GM19238 (cell line): Measurements from ENCODE around the gene GRK6.
"Not testable (repeated sequence)": the region's sequence is repeated elsewhere in the genome, so short reads cannot be mapped to it uniquely, and the experiment has no call there.

Experiments used
- DNase-seq: peaks from one replicate; pipeline ENCODE4 v3.0.0; 2011; ENCODE audit warnings: low spot score; ENCODE audit not compliant: insufficient read length

Gene GRK6

GRCh38 chr5:177484902-177485549 lies 58.5 kb downstream of the GRK6 start:
- DNase-seq, result no peak

GRCh38 chr5:177485753-177486152 lies 59.3 kb downstream of the GRK6 start:
- DNase-seq, result not testable (repeated sequence)

GRCh38 chr5:177486256-177486655 lies 59.8 kb downstream of the GRK6 start:
- DNase-seq, result no peak

GRCh38 chr5:177487144-177487543 lies 60.7 kb downstream of the GRK6 start:
- DNase-seq, result no peak

GRCh38 chr5:177487975-177488374 lies 61.5 kb downstream of the GRK6 start:
- no peak for DNase-seq

GRCh38 chr5:177489119-177489716 lies 62.7 kb downstream of the GRK6 start:
- no peak for DNase-seq

GRCh38 chr5:177490311-177490991 lies 64.0 kb downstream of the GRK6 start:
- DNase-seq, result no peak

GRCh38 chr5:177490992-177491391 lies 64.5 kb downstream of the GRK6 start:
- DNase-seq, result no peak

- no peak for DNase-seq
Observed at GRCh38 chr5:177491429-177491945, 65.0 kb downstream of the GRK6 start.

- DNase-seq, result no peak
Observed at GRCh38 chr5:177491983-177492746, 65.7 kb downstream of the GRK6 start.
